ENCODE measurements around the gene ZBTB20. TPM values are rescaled to one million over a fixed set of nuclear protein-coding genes. Genes with fewer than 3 reads are reported as not detected.

The ZBTB20 gene
- polyA plus RNA-seq, 1 of the 3 experiments (the other 2 are of a cell fraction), result 0.43 TPM

DNA sequence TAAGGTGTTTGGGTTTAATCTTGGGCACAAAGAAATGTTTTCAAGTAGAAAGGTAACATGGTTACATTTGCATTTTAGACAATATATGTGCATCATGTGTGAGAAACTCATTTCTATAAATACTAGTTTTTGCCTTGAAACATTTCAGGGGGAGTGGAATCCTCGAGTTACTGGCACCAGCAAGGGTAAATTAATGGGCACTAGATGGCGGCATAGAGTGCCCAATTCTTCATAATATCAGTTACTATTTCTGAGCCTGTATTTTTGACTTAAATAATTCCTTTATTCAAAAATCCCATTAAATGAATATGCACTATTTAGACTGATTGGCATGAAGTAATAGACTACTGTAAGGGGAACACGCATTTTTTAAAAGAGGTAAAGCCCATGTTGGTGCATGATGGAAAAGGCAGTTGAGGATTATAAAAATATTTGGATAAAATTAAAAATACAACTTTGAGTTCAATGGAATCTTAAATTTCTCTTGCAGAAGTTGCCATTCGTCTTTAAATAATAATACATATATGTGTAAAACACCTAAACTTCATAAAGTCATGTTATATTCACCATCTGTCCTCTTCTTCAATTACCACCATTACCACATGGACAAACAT lies 106.3 kb downstream of the ZBTB20 start (continued):
- no peak for TF ChIP-seq POLR2AphosphoS5 (IDR thresholded peaks at IDR 0.05; ENCODE audit: low read depth, low read length)
- no peak for TF ChIP-seq MEF2A (IDR thresholded peaks at IDR 0.05; ENCODE audit: borderline replicate concordance, low read depth)
- TF ChIP-seq RXRA (IDR thresholded peaks at IDR 0.05; ENCODE audit: borderline replicate concordance, low read depth), result no peak
- no peak for TF ChIP-seq RFX5 (IDR thresholded peaks at IDR 0.05; ENCODE audit: low read length)
- no peak for TF ChIP-seq JUND (IDR thresholded peaks at IDR 0.05)
- TF ChIP-seq FOXM1 (IDR thresholded peaks at IDR 0.05; ENCODE audit: low read depth), result no peak
- TF ChIP-seq, protein P1, sequence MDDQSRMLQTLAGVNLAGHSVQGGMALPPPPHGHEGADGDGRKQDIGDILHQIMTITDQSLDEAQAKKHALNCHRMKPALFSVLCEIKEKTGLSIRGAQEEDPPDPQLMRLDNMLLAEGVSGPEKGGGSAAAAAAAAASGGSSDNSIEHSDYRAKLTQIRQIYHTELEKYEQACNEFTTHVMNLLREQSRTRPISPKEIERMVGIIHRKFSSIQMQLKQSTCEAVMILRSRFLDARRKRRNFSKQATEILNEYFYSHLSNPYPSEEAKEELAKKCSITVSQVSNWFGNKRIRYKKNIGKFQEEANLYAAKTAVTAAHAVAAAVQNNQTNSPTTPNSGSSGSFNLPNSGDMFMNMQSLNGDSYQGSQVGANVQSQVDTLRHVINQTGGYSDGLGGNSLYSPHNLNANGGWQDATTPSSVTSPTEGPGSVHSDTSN (IDR thresholded peaks at IDR 0.05), result no peak
- TF ChIP-seq GABPA (IDR thresholded peaks at IDR 0.05; ENCODE audit: low read depth), result no peak
- peak; percentile 83 for TF ChIP-seq CTCF (IDR thresholded peaks at IDR 0.05)

GRCh38 chr3:115040246-115040645 lies 106.8 kb downstream of the ZBTB20 start:
- H3K9ac ChIP-seq, result no peak overlapping the region
- DNase-seq, result no peak
- CTCF ChIA-PET, result interaction anchor here (0.6 to 1.4 kb wide), 8 partner anchors 10 to 364 kb away, joined by 3 to 6 read pairs (median 4); no protein-coding TSS in a partner anchor

DNA sequence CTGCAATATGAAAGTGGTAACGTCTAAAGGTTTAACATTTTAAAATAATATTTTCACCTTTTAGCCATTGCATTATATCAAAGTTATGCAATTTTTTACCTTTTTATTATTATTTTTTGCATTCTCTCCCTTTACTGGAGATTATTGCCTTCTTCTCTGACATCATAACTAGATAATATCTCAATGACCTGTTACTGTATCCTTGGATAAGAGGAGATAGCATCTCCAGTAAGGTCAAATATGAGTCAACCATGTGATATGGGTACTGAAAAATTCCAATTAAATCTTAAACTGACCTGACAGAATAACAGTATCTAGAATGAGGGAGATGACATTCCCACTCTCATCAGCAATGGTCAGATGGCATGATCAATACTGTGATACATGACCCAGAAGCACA lies 108.3 kb downstream of the ZBTB20 start:
- no peaks in the 10 kb centered on the region for H3K27me3 ChIP-seq (ENCODE audit: insufficient read depth)
- H3K9ac ChIP-seq, result no peak overlapping the region
- ChIA-PET POLR2A (no interaction called here), CTCF (interaction anchor here (1.4 to 2.0 kb wide), 2 partner anchors 18 to 53 kb away, joined by 4 to 7 read pairs; no protein-coding TSS in a partner anchor)
- DNase-seq, result no peak
- H2AFZ ChIP-seq (ENCODE audit: low read depth), result no peak overlapping the region
- no peak overlapping the region for H3K4me2 ChIP-seq
- H3K27ac ChIP-seq (ENCODE audit: low read depth in 2 of 2, low read length in 1 of 2), result no peak overlapping the region
- WGBS (ENCODE audit: low lambda C conversion rate), result 93% methylated on average over 1 of the region's 1 CpG
- H3K4me1 ChIP-seq (ENCODE audit: control insufficient read depth in 1 of 2, insufficient read depth in 2 of 2, low read depth in 1 of 2, low read length in 1 of 2), result no peaks in the 10 kb centered on the region; a peak in 1 of 4 replicates
- H4K20me1 ChIP-seq (ENCODE audit: insufficient read depth), result no peaks in the 10 kb centered on the region
- no peak overlapping the region for H3K4me3 ChIP-seq (ENCODE audit: low read depth in 2 of 2, low read length in 1 of 2)
- H3K9me2 ChIP-seq, result no peaks in the 10 kb centered on the region
- no peaks in the 10 kb centered on the region for H3K36me3 ChIP-seq (replicated peaks in 1 of 2; ENCODE audit: control insufficient read depth in 1 of 2, insufficient read depth in 2 of 2, low read length in 1 of 2)
- H3F3A ChIP-seq (replicated peaks; ENCODE audit: insufficient read depth), result no peaks in the 10 kb centered on the region
- no peaks in the 10 kb centered on the region for H3K79me2 ChIP-seq (ENCODE audit: insufficient read depth)
- H3K9me3 ChIP-seq, result peaks cover 4% of the 10 kb centered on the region; the same call in 1 of the 2 replicates
- TF ChIP-seq FOSL2 (IDR thresholded peaks at IDR 0.05; ENCODE audit: borderline replicate concordance, low read depth) (peak; percentile 20; the same call in 1 of the 2 replicates), RAD21 (IDR thresholded peaks at IDR 0.05; ENCODE audit: low read length) (no peak), RXRA (IDR thresholded peaks at IDR 0.05; ENCODE audit: borderline replicate concordance, low read depth) (peak; percentile 92), SIN3A (IDR thresholded peaks at IDR 0.05; ENCODE audit: borderline replicate concordance, low read depth, low read length) (no peak), TCF12 (IDR thresholded peaks at IDR 0.05) (0 out of 2 replicates have a peak, but pooled peaks have one; percentile 22), CTCF (IDR thresholded peaks at IDR 0.05) (no peak), MAX (IDR thresholded peaks at IDR 0.05; ENCODE audit: low read depth) (no peak), NFIC (IDR thresholded peaks at IDR 0.05; ENCODE audit: borderline replicate concordance) (no peak), JUND (IDR thresholded peaks at IDR 0.05) (peak; percentile 41; the same call in 1 of the 2 replicates), RFX5 (IDR thresholded peaks at IDR 0.05; ENCODE audit: low read length) (no peak)
- TF ChIP-seq, protein P1 (IDR thresholded peaks at IDR 0.05), result peak; percentile 12; the same call in 1 of the 2 replicates

More at GRCh38 chr3:115040246-115040645, 106.8 kb downstream of the ZBTB20 start:
- Histone ChIP-seq H3K36me3 (replicated peaks in 1 of 2; ENCODE audit: control insufficient read depth in 1 of 2, insufficient read depth in 2 of 2, low read length in 1 of 2) (no peaks in the 10 kb centered on the region), H3K4me1 (ENCODE audit: control insufficient read depth in 1 of 2, insufficient read depth in 2 of 2, low read depth in 1 of 2, low read length in 1 of 2) (no peaks in the 10 kb centered on the region; a peak in 1 of 4 replicates), H3K9me2 (no peaks in the 10 kb centered on the region), H3K4me3 (ENCODE audit: low read depth in 2 of 2, low read length in 1 of 2) (no peak overlapping the region; a peak in 1 of 4 replicates), H3K4me2 (no peak overlapping the region), H3K9me3 (no peaks in the 10 kb centered on the region), H3F3A (replicated peaks; ENCODE audit: insufficient read depth) (no peaks in the 10 kb centered on the region), H2AFZ (ENCODE audit: low read depth) (no peak overlapping the region), H4K20me1 (ENCODE audit: insufficient read depth) (no peaks in the 10 kb centered on the region), H3K27me3 (ENCODE audit: insufficient read depth) (no peaks in the 10 kb centered on the region), H3K27ac (ENCODE audit: low read depth in 2 of 2, low read length in 1 of 2) (no peak overlapping the region), H3K79me2 (ENCODE audit: insufficient read depth) (no peaks in the 10 kb centered on the region)
- TF ChIP-seq EP300 (IDR thresholded peaks at IDR 0.05; ENCODE audit: borderline replicate concordance in 1 of 2, low read depth in 1 of 2, low read length in 1 of 2) (no peak), USF2 (IDR thresholded peaks at IDR 0.05; ENCODE audit: borderline replicate concordance, low read depth, low read length) (no peak)
- POLR2A ChIA-PET, result no interaction called here

Data from SK-N-SH (cell line).